ENCODE data around the gene SAP25.

GRCh38 chr7:100546129-100546925 lies 27.4 kb downstream of the SAP25 start:
- TF ChIP-seq CTCF (IDR thresholded peaks at IDR 0.05) (no peak), POLR2A (IDR thresholded peaks at IDR 0.05) (no peak)
